ENCODE results near the gene NRXN2.

NRXN2 gene

DNA sequence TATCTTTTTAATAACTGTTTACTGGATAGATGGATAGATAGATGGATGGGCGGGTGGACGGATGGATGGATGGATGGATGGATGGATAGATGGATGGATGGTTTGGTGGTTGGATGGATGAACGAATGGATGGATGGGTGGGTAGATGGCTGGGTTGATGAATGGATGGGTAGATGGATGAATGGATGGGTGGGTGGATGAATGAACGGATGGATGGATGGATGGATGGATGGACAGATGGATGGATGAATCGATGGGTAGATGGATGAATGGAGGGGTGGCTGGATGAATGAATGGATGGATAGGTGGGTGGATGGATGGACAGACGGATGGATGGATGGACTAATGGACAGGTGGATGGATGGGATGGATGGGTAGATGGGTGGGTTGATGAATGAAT is 145.8 kb downstream of the NRXN2 start:
- TF ChIP-seq FOXP2 (optimal IDR thresholded peaks at IDR 0.05; ENCODE audit: borderline replicate concordance, extremely low read depth, extremely low read length, insufficient read depth) (no peak), SIN3A (IDR thresholded peaks at IDR 0.05; ENCODE audit: borderline replicate concordance, insufficient read depth, low read length) (no peak), TAF1 (IDR thresholded peaks at IDR 0.05; ENCODE audit: borderline replicate concordance, insufficient read depth, low read length) (no peak), POLR2AphosphoS5 (IDR thresholded peaks at IDR 0.05; ENCODE audit: low read depth, low read length) (no peak)
- TF ChIP-seq, protein P1, sequence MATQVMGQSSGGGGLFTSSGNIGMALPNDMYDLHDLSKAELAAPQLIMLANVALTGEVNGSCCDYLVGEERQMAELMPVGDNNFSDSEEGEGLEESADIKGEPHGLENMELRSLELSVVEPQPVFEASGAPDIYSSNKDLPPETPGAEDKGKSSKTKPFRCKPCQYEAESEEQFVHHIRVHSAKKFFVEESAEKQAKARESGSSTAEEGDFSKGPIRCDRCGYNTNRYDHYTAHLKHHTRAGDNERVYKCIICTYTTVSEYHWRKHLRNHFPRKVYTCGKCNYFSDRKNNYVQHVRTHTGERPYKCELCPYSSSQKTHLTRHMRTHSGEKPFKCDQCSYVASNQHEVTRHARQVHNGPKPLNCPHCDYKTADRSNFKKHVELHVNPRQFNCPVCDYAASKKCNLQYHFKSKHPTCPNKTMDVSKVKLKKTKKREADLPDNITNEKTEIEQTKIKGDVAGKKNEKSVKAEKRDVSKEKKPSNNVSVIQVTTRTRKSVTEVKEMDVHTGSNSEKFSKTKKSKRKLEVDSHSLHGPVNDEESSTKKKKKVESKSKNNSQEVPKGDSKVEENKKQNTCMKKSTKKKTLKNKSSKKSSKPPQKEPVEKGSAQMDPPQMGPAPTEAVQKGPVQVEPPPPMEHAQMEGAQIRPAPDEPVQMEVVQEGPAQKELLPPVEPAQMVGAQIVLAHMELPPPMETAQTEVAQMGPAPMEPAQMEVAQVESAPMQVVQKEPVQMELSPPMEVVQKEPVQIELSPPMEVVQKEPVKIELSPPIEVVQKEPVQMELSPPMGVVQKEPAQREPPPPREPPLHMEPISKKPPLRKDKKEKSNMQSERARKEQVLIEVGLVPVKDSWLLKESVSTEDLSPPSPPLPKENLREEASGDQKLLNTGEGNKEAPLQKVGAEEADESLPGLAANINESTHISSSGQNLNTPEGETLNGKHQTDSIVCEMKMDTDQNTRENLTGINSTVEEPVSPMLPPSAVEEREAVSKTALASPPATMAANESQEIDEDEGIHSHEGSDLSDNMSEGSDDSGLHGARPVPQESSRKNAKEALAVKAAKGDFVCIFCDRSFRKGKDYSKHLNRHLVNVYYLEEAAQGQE (IDR thresholded peaks at IDR 0.05; ENCODE audit: insufficient read depth in 1 of 2, low read depth in 2 of 2, low read length in 2 of 2) = no peak

DNA sequence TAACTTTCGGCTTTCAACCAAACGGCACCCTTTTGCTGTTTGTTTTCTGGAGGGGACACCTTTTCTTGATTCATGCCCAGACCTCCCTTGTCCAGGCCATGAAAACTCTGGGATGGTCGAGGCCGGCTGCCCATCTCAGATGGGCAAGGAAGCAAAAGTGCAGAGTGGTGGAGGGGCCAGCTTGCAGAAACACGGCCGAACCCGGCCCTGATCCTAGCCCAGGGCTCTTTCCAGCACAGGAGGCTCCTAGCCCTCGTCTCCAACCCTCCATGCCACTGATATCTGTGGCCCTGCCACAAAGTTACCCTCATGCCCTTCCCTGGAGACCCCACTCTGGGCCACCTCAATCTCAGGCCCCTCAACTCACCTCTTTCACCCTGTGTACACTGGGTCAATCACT is 150.9 kb downstream of the NRXN2 start:
- TF ChIP-seq TAF1 (IDR thresholded peaks at IDR 0.05; ENCODE audit: borderline replicate concordance, insufficient read depth, low read length) (no peak), FOXP2 (optimal IDR thresholded peaks at IDR 0.05; ENCODE audit: borderline replicate concordance, extremely low read depth, extremely low read length, insufficient read depth) (no peak), SIN3A (IDR thresholded peaks at IDR 0.05; ENCODE audit: borderline replicate concordance, insufficient read depth, low read length) (no peak), POLR2AphosphoS5 (IDR thresholded peaks at IDR 0.05; ENCODE audit: low read depth, low read length) (no peak)
- TF ChIP-seq, protein P1 (IDR thresholded peaks at IDR 0.05; ENCODE audit: insufficient read depth in 1 of 2, low read depth in 2 of 2, low read length in 2 of 2) = no peak

DNA sequence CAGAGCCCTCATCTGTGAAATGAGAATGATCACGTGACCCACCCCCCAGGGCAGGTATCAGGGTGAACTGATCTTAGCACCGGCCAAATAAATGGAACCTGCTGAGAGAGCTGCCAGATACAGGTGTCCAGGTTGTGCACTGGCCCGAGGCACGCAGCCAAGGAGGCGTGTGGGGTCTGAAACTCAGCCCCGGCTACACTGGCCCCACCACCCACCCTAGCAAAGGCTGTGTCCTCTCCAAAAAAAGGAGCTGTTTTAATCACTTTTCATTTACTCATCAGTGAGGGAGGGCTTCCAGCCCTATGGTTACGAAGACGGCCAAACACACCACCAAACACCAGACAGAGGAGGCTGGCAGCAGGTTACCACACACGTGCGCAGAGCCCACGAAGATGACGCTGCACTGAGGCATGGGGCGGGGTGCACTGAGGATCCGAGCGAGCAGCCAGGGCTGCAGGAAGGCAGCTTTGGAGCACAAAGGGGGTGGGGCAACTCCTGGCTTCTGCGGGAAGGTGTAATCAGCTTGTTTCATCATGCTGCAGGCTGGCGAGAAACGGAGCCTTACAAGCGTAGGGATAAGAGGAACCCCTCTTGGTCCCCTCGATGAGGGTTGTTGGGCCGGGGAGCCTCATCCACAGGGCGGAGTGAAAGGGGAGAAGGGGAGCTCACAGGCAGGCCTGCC is 151.4 kb downstream of the NRXN2 start:
- TF ChIP-seq POLR2AphosphoS5 (IDR thresholded peaks at IDR 0.05; ENCODE audit: low read depth, low read length) (no peak), TAF1 (IDR thresholded peaks at IDR 0.05; ENCODE audit: borderline replicate concordance, insufficient read depth, low read length) (no peak), FOXP2 (optimal IDR thresholded peaks at IDR 0.05; ENCODE audit: borderline replicate concordance, extremely low read depth, extremely low read length, insufficient read depth) (no peak), SIN3A (IDR thresholded peaks at IDR 0.05; ENCODE audit: borderline replicate concordance, insufficient read depth, low read length) (no peak)
- TF ChIP-seq, protein P1 (IDR thresholded peaks at IDR 0.05; ENCODE audit: insufficient read depth in 1 of 2, low read depth in 2 of 2, low read length in 2 of 2) = no peak

DNA sequence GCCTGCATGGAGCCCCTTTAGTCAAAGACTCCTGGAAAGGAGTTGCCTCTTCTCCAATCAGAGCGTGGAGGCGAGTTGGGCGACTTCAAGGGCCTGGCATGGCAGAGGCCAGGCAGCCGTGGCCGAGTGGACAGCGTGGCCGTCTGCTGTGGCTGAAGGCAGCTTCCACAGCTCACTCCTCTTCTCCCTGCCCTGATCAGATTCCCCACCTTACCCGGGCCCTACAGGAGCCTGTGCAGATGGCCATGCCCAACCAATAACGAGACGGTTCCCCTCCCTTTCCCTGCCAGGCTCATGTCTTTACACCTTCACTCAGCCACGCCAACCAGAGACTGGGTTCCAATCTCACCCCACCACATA is 152.0 kb downstream of the NRXN2 start:
- TF ChIP-seq TAF1 (IDR thresholded peaks at IDR 0.05; ENCODE audit: borderline replicate concordance, insufficient read depth, low read length) (no peak), SIN3A (IDR thresholded peaks at IDR 0.05; ENCODE audit: borderline replicate concordance, insufficient read depth, low read length) (no peak), POLR2AphosphoS5 (IDR thresholded peaks at IDR 0.05; ENCODE audit: low read depth, low read length) (no peak), FOXP2 (optimal IDR thresholded peaks at IDR 0.05; ENCODE audit: borderline replicate concordance, extremely low read depth, extremely low read length, insufficient read depth) (no peak)
- TF ChIP-seq, protein P1 (IDR thresholded peaks at IDR 0.05; ENCODE audit: insufficient read depth in 1 of 2, low read depth in 2 of 2, low read length in 2 of 2) = no peak
